K562 (cell line): ENCODE measurements around the gene GPR142. TPM values are rescaled to one million over a fixed set of nuclear protein-coding genes. Genes with fewer than 3 reads are reported as not detected.

Experiments used
- ATAC-seq: fragments of 200-7000 bp; cut with Tn5 transposase; 3 replicates; pipeline ENCODE4 v1.9.1; 2020; ENCODE audit warnings: moderate library complexity
- BruUV-seq: library from RNA; stranded (reverse); fragments of 400-500 nt; replicated peaks from 2 replicates; lab custom pipeline; 2021; lab: Mats Ljungman, UMichigan
- CTCF ChIA-PET: fragments of 300-600 bp; formaldehyde crosslinking; extraction: SDS; loops from one replicate; lab custom pipeline; 2021; ENCODE audit warnings: low intra/inter-chr PET ratio; lab: Yijun Ruan, JAX
- POLR2A ChIA-PET: fragments of 300-600, 350-650 bp; sonication (Branson Sonifier 250); formaldehyde crosslinking; extraction: SDS; loops from one replicate; lab custom pipeline; 2021; ENCODE audit warnings: antibody characterized with exemption, inconsistent platforms; lab: Yijun Ruan, JAX
- DNase-seq, 4 experiments: peaks; one replicate each; pipeline versions ENCODE4 v3.0.0 to v3.0.0-alpha.2; 2011 to 2018; ENCODE audit warnings: low spot score in 3 of 4, mixed read lengths in 3 of 4; ENCODE audit errors: extremely low read depth in 1 of 4
- FAIRE-seq: peaks from 2 replicates; lab custom pipeline; 2011; peaks lifted over from hg19 to GRCh38; lab: Jason Lieb, UNC
- H2AFZ ChIP-seq: 2 replicates; pipeline ENCODE4 v1.6.0; 2011; ENCODE audit warnings: low read depth, low read length, control low read depth, inconsistent platforms
- H3K27ac ChIP-seq: fragments of 200-600 bp; 3 replicates; pipeline ENCODE4 v1.8.0; 2011; ENCODE audit warnings: low read depth, mild to moderate bottlenecking, control low read depth, inconsistent platforms, low read length, moderate library complexity, mixed read lengths; ENCODE audit errors: extremely low read depth
- H3K27me3 ChIP-seq, 2 experiments: fragments of 300-600 bp in 1 of 2; 2 replicates in 1 of 2; 3 replicates in 1 of 2; pipeline versions ENCODE4 v1.6.0 to v1.8.0; 2011; ENCODE audit warnings: inconsistent platforms in 2 of 2, low read length in 2 of 2, mild to moderate bottlenecking in 1 of 2, mixed read lengths in 1 of 2, moderate library complexity in 1 of 2; ENCODE audit not compliant: control insufficient read depth in 2 of 2, insufficient read depth in 2 of 2
- H3K36me3 ChIP-seq: fragments of 300-600 bp; 3 replicates; pipeline ENCODE4 v1.8.0; 2011; ENCODE audit warnings: mild to moderate bottlenecking, low read length, inconsistent platforms; ENCODE audit not compliant: control insufficient read depth, insufficient read depth
- H3K4me1 ChIP-seq, 2 experiments: fragments of 200-600 bp in 1 of 2; replicated peaks in 1 of 2; 2 replicates in 1 of 2; 3 replicates in 1 of 2; pipeline versions ENCODE4 v1.5.1 to v1.8.0; 2011; ENCODE audit warnings: inconsistent platforms in 2 of 2, low read length in 2 of 2, mild to moderate bottlenecking in 1 of 2, mixed read lengths in 1 of 2, moderate library complexity in 1 of 2; ENCODE audit not compliant: control insufficient read depth in 2 of 2, insufficient read depth in 2 of 2
- H3K4me2 ChIP-seq: 2 replicates; pipeline ENCODE4 v1.6.1; 2011; ENCODE audit warnings: low read length, control low read depth, inconsistent platforms, mixed read lengths; ENCODE audit not compliant: insufficient read depth
- H3K4me3 ChIP-seq: fragments of 200-600 bp; sonication (generic), shearing (Covaris generic); 2 replicates; pipeline ENCODE4 v1.5.1; 2016; ENCODE audit warnings: control low read depth, inconsistent platforms
- H3K79me2 ChIP-seq: fragments of 200-600 bp; 3 replicates; pipeline ENCODE4 v1.8.0; 2011; ENCODE audit warnings: low read length, inconsistent platforms; ENCODE audit not compliant: control insufficient read depth, insufficient read depth
- H3K9ac ChIP-seq, 2 experiments: 2 replicates each; pipeline versions ENCODE4 v1.6.0 to v1.6.1; 2011; ENCODE audit warnings: low read depth in 2 of 2, low read length in 2 of 2, control low read depth in 1 of 2, inconsistent platforms in 1 of 2, mild to moderate bottlenecking in 1 of 2, mixed read lengths in 1 of 2; ENCODE audit not compliant: insufficient read depth in 1 of 2
- H3K9me1 ChIP-seq: one replicate; pipeline ENCODE4 v1.6.0; 2011; ENCODE audit warnings: inconsistent platforms, mild to moderate bottlenecking, low read length, moderate library complexity; ENCODE audit not compliant: control insufficient read depth, insufficient read depth
- H3K9me3 ChIP-seq: replicated peaks from 2 replicates; pipeline ENCODE4 v1.5.1; 2011; ENCODE audit warnings: low read depth, low read length, inconsistent platforms; ENCODE audit not compliant: control insufficient read depth, insufficient read depth
- H4K20me1 ChIP-seq: replicated peaks from 2 replicates; pipeline ENCODE4 v1.6.1; 2011; ENCODE audit warnings: low read length, inconsistent platforms, mixed read lengths; ENCODE audit not compliant: control insufficient read depth, insufficient read depth
- ARID2 ChIP-seq: fragments of 450-650 bp; IDR thresholded peaks from 2 replicates; pipeline ENCODE4 v1.6.1; 2017; ENCODE audit warnings: antibody characterized with exemption, mild to moderate bottlenecking
- CBX3 ChIP-seq, 2 experiments: IDR thresholded peaks; 1 replicate in 1 of 2; 2 replicates in 1 of 2; pipeline ENCODE4 v1.6.1; 2012; ENCODE audit warnings: inconsistent platforms in 2 of 2, low read length in 2 of 2, borderline replicate concordance in 1 of 2, control low read depth in 1 of 2
- CC2D1A ChIP-seq: fragments of 450-650 bp; IDR thresholded peaks from 2 replicates; pipeline ENCODE4 v1.6.1; 2017; ENCODE audit warnings: mild to moderate bottlenecking
- CHCHD3 ChIP-seq: fragments of 250-450 bp; sonication (Bioruptor Pico); IDR thresholded peaks from 2 replicates; pipeline ENCODE4 v2.1.2; 2022; ENCODE audit warnings: mild to moderate bottlenecking
- CHD1 ChIP-seq: fragments of 200-600 bp; sonication (generic); IDR thresholded peaks from one replicate; pipeline ENCODE4 v1.6.1; 2012; ENCODE audit warnings: mild to moderate bottlenecking, moderate library complexity, low read length, inconsistent platforms
- DIDO1 ChIP-seq: fragments of 450-650 bp; IDR thresholded peaks from 2 replicates; pipeline ENCODE4 v1.6.1; 2016; ENCODE audit warnings: low read depth, missing biosample characterization, missing genetic modification characterization
- JUND ChIP-seq, 2 experiments: IDR thresholded peaks; 2 replicates in 1 of 2; 3 replicates in 1 of 2; pipeline ENCODE4 v1.6.1; 2011; ENCODE audit warnings: borderline replicate concordance in 2 of 2, low read depth in 2 of 2, low read length in 2 of 2, improper control_type of control experiment in 1 of 2, missing biosample characterization in 1 of 2, missing genetic modification characterization in 1 of 2, missing genetic modification reagents in 1 of 2
- KAT7 ChIP-seq: sonication (generic); formaldehyde crosslinking; IDR thresholded peaks from 2 replicates; pipeline ENCODE4 v1.8.0; 2022; ENCODE audit warnings: missing genetic modification reagents, mild to moderate bottlenecking, borderline replicate concordance
- NELFE ChIP-seq: IDR thresholded peaks from 2 replicates; pipeline ENCODE4 v1.6.1; 2011; ENCODE audit warnings: mild to moderate bottlenecking; ENCODE audit not compliant: insufficient read depth, insufficient read length
- NFYB ChIP-seq: IDR thresholded peaks from 2 replicates; pipeline ENCODE4 v1.6.1; 2011; ENCODE audit warnings: mild to moderate bottlenecking, moderate library complexity; ENCODE audit not compliant: insufficient read length; ENCODE audit errors: extremely low read depth
- YBX1 ChIP-seq: fragments of 450-650 bp; IDR thresholded peaks from 2 replicates; pipeline ENCODE4 v1.7.1; 2016; ENCODE audit warnings: mild to moderate bottlenecking
- ZNF239 ChIP-seq: fragments of 250-450 bp; sonication (Bioruptor Pico); IDR thresholded peaks from 2 replicates; pipeline ENCODE4 v1.4.0; 2020; ENCODE audit warnings: mild to moderate bottlenecking
- WGBS: fragments of 100-300 bp; shearing (Covaris generic); methylation state at CpG from one replicate; pipeline ENCODE4 v1.1.6; 2016; ENCODE audit warnings: low coverage, mixed read lengths; ENCODE audit not compliant: insufficient coverage; ENCODE audit errors: missing lambda C conversion rate; 5-methylcytosine and 5-hydroxymethylcytosine counted together
- in situ Hi-C: fragments of 300-500 bp; cut with MboI; formaldehyde crosslinking; loops from 4 replicates; pipeline ENCODE4 v1.15.0; 2018; ENCODE audit warnings: inconsistent platforms, mixed read lengths
- intact Hi-C: fragments of 100-400 bp; cut with micrococcal nuclease; formaldehyde crosslinking; loops from 2 replicates; pipeline ENCODE4 v1.14.2; 2022
- polyA plus RNA-seq, 8 experiments: library from polyadenylated mRNA; depleted of rRNA in 4 of 8; stranded (reverse) in 5 of 8; unstranded in 3 of 8; fragments of >200 nt; fragmentation: Nextera tagmentation in 2 of 8; fragmentation: Illumina TruSeq in 1 of 8; extraction: Ambion mirVana in 2 of 8; extraction: Trizol in 1 of 8; gene quantifications; 2 replicates each; pipeline versions ENCODE4 v1.2.1 to v1.2.3, GENCODE V29; 2011 to 2014; ENCODE audit warnings: inconsistent platforms in 1 of 8, missing spikeins in 1 of 8
- total RNA-seq, 7 experiments: library from RNA; depleted of rRNA in 6 of 7; stranded (reverse); fragments of >200 nt in 6 of 7; fragmentation: Illumina TruSeq in 2 of 7; extraction: Trizol in 2 of 7; gene quantifications; 2 replicates each; pipeline versions ENCODE4 v1.2.1 to v1.2.3, GENCODE V29; 2011 to 2021; ENCODE audit warnings: low replicate concordance in 1 of 7
- TF ChIP-seq, protein P1 (sequence below): sonication (generic); formaldehyde crosslinking; IDR thresholded peaks from 2 replicates; pipeline ENCODE4 v1.8.0; 2022; ENCODE audit warnings: mild to moderate bottlenecking, missing genetic modification reagents

Gene GPR142
- total and polyA plus RNA-seq, 9 of the 15 experiments (the other 6 are each of a cell fraction or from before 2014, with no cell fraction given) = not detected

DNA sequence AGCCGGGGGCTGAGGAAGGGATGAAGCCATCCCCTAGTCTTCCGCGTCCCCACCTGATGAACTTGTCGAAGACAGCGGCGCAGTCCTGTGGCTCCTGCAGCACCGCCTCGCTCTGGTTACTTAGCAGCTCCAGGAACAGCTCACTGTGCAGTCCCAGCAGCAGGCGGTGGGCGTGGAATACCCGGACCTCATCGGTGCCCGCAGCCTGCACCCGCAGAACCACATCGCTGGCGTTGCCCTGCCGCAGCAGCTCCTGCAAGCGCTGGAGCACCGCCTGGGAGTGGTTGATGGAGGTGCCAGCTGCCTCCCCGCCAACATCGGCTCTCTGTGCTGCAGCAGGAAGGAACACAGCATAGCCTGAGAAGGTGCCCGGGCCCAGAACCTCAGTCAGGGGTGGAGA lies 7.4 kb upstream of the GPR142 start:
- Histone ChIP-seq H3K4me2 (no peak overlapping the region), H2AFZ (no peak overlapping the region), H4K20me1 (peaks cover 10% of the 10 kb centered on the region; the same call in 1 of the 2 replicates), H3K9ac (no peak overlapping the region), H3K27me3 (peaks cover 13 to 68% of the 10 kb centered on the region in 2 experiments; a peak in 3 of 5 replicates), H3K4me1 (peaks cover 0 to 33% of the 10 kb centered on the region in 2 experiments; a peak in 2 of 5 replicates), H3K9me3 (no peaks in the 10 kb centered on the region), H3K9me1 (no peaks in the 10 kb centered on the region), H3K79me2 (no peaks in the 10 kb centered on the region), H3K27ac (no peak overlapping the region), H3K36me3 (no peaks in the 10 kb centered on the region), H3K4me3 (no peak overlapping the region)
- ATAC-seq (no peak), DNase-seq (no peak), FAIRE-seq (no peak)
- POLR2A ChIA-PET = interaction anchor here (0.5 kb wide), 1 partner anchor 30 kb away, joined by 3 read pairs; no protein-coding TSS in a partner anchor
- in situ Hi-C loops = no loop called here
- CTCF ChIA-PET = interaction anchor here (1.0 kb wide), 1 partner anchor 157 kb away, joined by 3 read pairs; the partner anchor contains the start of gene RPL38
- TF ChIP-seq NELFE = no peak
- no peak for TF ChIP-seq CBX3 (IDR thresholded peaks at IDR 0.05; ENCODE audit: borderline replicate concordance in 1 of 2, low read length in 2 of 2)
- no peak for TF ChIP-seq YBX1
- no peak for TF ChIP-seq NFYB
- TF ChIP-seq CC2D1A = no peak
- no peak for TF ChIP-seq ZNF239 (CRISPR knock-in tag)
- no peak for TF ChIP-seq ARID2
- no peak for TF ChIP-seq KAT7 (CRISPR knock-in tag)
- TF ChIP-seq DIDO1 = no peak
- no peak for TF ChIP-seq CHCHD3 (CRISPR knock-in tag)
- TF ChIP-seq, protein P1, sequence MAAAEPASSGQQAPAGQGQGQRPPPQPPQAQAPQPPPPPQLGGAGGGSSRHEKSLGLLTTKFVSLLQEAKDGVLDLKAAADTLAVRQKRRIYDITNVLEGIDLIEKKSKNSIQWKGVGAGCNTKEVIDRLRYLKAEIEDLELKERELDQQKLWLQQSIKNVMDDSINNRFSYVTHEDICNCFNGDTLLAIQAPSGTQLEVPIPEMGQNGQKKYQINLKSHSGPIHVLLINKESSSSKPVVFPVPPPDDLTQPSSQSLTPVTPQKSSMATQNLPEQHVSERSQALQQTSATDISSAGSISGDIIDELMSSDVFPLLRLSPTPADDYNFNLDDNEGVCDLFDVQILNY (CRISPR knock-in tag) = no peak
- no peak for TF ChIP-seq JUND (IDR thresholded peaks at IDR 0.05; ENCODE audit: borderline replicate concordance, low read depth, low read length)
- TF ChIP-seq JUND (tag; IDR thresholded peaks at IDR 0.05; ENCODE audit: borderline replicate concordance, low read depth, low read length) = no peak
- no peak for TF ChIP-seq CHD1
- no TSS peak for BruUV-seq
- WGBS = 8% methylated on average over 22 of the region's 22 CpGs
- intact Hi-C loops = loop anchor here (5.0 kb wide), 1 partner anchor 148 kb away; the partner anchor contains the start of gene TTYH2
